NCI-H510A (cell line): ENCODE data around the gene GGPS1.
"Not testable (repeated sequence)": the region's sequence is repeated elsewhere in the genome, so short reads cannot be mapped to it uniquely, and the experiment has no call there.

Experiments used
- DNase-seq: peaks from one replicate; lab custom pipeline; 2025; lab: John Stamatoyannopoulos, UW

Gene GGPS1

DNA sequence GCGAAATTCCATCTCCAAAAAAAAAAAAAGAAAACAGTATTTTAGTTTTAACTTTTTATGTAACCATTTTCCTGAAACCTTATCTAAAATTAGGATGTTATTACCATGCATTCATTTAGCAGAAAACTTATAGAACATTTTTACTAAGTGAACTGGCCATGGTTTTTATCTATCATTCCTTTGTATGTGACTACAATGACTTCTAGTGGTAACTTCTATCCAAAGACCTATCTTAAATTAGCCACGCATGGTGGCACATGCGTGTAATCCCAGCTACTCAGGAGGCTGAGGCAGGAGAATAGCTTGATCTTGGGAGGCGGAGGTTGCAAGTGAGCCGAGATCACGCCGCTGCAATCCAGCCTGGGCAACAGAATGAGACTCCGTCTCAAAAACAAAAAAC is 11.4 kb downstream of the GGPS1 start:
- no peak for DNase-seq

DNA sequence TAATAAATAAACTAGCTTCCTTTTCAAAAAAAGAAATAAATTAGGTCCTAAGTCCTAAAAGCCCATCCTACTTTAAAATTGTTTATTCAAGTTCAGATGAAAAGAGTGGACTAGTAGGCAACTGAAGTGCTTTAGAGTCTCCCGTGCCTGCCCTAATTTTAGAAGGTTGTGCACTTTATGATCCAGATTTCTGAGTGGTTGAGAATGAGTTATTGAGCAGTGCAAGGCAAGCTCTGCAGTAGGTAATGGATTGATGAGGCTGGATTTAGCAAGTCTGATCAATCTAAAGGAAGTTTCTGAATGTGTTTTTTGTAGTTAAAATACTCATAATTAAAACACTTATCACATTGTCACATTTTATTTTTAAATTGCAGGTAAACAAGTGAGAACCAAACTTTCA is 13.0 kb downstream of the GGPS1 start:
- no peak for DNase-seq

DNA sequence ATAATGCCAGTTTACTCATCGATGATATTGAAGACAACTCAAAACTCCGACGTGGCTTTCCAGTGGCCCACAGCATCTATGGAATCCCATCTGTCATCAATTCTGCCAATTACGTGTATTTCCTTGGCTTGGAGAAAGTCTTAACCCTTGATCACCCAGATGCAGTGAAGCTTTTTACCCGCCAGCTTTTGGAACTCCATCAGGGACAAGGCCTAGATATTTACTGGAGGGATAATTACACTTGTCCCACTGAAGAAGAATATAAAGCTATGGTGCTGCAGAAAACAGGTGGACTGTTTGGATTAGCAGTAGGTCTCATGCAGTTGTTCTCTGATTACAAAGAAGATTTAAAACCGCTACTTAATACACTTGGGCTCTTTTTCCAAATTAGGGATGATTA is 13.7 kb downstream of the GGPS1 start:
- no peak for DNase-seq

DNA sequence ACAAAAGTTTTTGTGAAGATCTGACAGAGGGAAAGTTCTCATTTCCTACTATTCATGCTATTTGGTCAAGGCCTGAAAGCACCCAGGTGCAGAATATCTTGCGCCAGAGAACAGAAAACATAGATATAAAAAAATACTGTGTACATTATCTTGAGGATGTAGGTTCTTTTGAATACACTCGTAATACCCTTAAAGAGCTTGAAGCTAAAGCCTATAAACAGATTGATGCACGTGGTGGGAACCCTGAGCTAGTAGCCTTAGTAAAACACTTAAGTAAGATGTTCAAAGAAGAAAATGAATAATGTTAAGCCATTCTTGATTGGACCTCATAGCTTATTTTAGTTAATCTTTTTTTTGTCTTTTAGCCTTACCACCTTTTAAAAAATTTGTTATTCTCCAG is 14.1 kb downstream of the GGPS1 start:
- DNase-seq: no peak

GRCh38 chr1:235343726-235344125 is 15.4 kb downstream of the GGPS1 start:
- DNase-seq: no peak

DNA sequence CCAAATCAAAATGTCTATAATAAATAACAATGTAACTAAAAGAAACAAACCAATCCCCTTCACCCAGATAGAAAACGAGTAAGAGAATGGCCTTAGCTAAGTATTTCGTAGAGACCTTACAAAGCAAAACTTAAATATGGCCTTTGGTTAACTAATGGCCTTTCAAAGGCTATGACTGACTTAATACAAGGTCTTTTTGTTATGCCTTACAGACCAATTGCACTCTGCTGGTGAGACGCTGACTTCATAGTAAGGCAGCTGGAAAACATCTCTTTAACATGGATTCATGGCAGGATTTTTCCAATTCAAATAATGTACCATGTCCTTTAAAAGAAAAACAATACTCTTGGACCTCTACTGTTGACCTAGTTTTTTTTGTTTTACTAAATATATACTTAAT is 23.1 kb downstream of the GGPS1 start:
- no peak for DNase-seq

GRCh38 chr1:235351898-235352297 is 23.5 kb downstream of the GGPS1 start:
- DNase-seq: no peak

- DNase-seq: no peak
Measured at GRCh38 chr1:235357485-235358373, 29.4 kb downstream of the GGPS1 start.

DNA sequence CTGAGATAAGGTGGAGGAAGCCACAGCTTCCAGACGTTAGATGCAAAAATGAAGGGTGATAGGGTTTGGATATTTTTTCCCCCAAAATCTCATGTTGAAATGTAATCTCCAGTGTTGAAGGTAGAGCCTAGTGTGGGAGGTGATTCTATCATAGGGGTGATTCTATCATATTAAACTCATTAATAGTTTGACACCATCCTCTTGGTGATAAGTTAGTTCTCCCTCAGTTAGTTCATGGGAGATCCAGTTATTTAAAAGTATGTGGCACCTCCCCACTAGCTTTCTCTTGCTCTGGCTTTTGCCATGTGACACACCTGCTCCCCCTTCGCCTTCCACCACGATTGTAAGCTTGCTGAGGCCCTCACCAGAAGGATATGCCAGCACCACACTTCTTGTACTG is 30.5 kb downstream of the GGPS1 start:
- DNase-seq: no peak

DNA sequence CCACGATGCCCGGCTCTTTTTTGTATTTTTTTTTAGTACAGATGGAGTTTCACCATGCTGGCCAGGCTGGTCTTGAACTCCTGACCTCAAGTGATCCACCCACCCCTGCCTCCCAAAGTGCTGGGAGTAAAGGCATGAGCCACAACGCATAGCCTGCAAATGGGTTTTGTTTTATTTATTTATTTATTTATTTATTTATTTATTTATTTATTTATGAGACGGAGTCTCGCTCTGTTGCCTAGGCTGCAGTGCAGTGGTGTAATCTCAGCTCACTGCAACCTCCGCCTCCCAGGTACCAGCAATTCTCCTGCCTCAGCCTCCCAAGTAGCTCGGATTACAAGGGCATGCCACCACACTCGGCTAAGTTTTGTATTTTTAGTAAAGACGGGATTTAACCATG is 35.8 kb downstream of the GGPS1 start:
- DNase-seq: not testable (repeated sequence)

- no peak for DNase-seq
Measured at GRCh38 chr1:235366286-235366685, 37.9 kb downstream of the GGPS1 start.

- peak; percentile 82 for DNase-seq
Measured at GRCh38 chr1:235367000-235367908, 38.9 kb downstream of the GGPS1 start, which contains the start of gene TBCE. Gene TBCE, plus strand, starts transcription at chr1:235367427. Its CDS starts 12,623 bp downstream, at chr1:235380050.

GRCh38 chr1:235368428-235368827 is 40.1 kb downstream of the GGPS1 start:
- no peak for DNase-seq

GRCh38 chr1:235369802-235370201 is 41.4 kb downstream of the GGPS1 start:
- DNase-seq: no peak

- DNase-seq: no peak
Measured at GRCh38 chr1:235375919-235376605, 47.7 kb downstream of the GGPS1 start.

DNA sequence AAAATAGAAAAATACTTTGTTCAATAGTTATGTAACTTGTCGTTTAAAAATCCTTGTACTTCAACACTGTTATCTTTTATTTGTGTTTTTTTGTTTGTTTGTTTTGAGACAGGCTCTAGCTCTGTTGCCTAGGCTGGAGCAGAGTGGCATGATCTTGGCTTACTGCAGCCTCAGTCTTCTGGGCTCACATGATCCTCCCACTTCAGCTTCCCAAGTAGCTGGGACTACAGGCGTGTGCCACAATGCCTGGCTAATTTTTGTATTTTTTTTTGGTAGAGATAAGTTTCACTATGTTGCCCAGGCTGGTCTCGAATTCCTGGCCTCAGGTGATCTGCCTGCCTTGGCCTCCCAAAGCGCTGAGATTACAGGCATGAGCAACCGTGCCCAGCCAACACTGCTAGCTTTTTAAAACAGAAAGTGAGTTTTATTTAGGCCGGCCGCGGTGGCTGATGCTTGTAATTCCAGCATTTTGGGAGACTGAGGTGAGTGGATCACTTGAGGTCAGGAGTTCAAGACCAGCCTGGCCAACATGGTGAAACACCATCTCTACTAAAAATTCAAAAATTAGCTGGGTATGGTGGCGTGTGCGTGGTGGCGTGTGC is 49.9 kb downstream of the GGPS1 start:
- not testable (repeated sequence) for DNase-seq

- not testable (repeated sequence) for DNase-seq
Measured at GRCh38 chr1:235381955-235382739, 53.8 kb downstream of the GGPS1 start.

- not testable (repeated sequence) for DNase-seq
Measured at GRCh38 chr1:235385633-235386032, 57.3 kb downstream of the GGPS1 start.

- no peak for DNase-seq
Measured at GRCh38 chr1:235391874-235392273, 63.5 kb downstream of the GGPS1 start.
